Stomach (tissue), 9 donors: Measurements from ENCODE around the gene SF3B3. TPM values are rescaled to one million over a fixed set of nuclear protein-coding genes. Genes with fewer than 3 reads are reported as not detected.

Experiments used
- DNase-seq, 2 donors: peaks; one replicate each; pipeline versions ENCODE4 v3.0.0 to v3.0.0-alpha.2; 2013 to 2019
- H3K27ac ChIP-seq, 5 donors: fragments of 200-600 bp in 4 of 5; sonication (generic) in 4 of 5; one replicate each; pipeline ENCODE4 v1.5.1; 2013 to 2019; ENCODE audit warnings: mild to moderate bottlenecking in 1 of 5, moderate library complexity in 1 of 5
- H3K27me3 ChIP-seq, 3 donors: fragments of 200-600 bp; sonication (generic); one replicate each; pipeline ENCODE4 v1.5.1; 2017 to 2019; ENCODE audit warnings: mixed run types in 1 of 3
- H3K36me3 ChIP-seq, 4 donors: fragments of 200-600 bp; sonication (generic); 1 replicate in 3 of 4; 2 replicates in 1 of 4; pipeline ENCODE4 v1.5.1; 2016 to 2019
- H3K4me1 ChIP-seq, 4 donors: fragments of 200-600 bp; sonication (generic); one replicate each; pipeline ENCODE4 v1.5.1; 2016 to 2019
- H3K4me3 ChIP-seq, 4 donors: fragments of 200-600 bp; sonication (generic) in 3 of 4; one replicate each; pipeline ENCODE4 v1.5.1; 2016 to 2019; ENCODE audit warnings: mild to moderate bottlenecking in 1 of 4
- H3K9me3 ChIP-seq, 4 donors: fragments of 200-600 bp; sonication (generic); one replicate each; pipeline ENCODE4 v1.5.1; 2016 to 2019
- EP300 ChIP-seq: sonication (generic); formaldehyde crosslinking; IDR thresholded peaks from one replicate; pipeline ENCODE4 v1.6.1; 2017; ENCODE audit warnings: antibody characterized with exemption
- POLR2A ChIP-seq, 4 donors: fragments of 450-650 bp; IDR thresholded peaks; one replicate each; pipeline ENCODE4 v1.6.1; 2016; ENCODE audit warnings: antibody characterized with exemption in 4 of 4, control low read depth in 2 of 4, mild to moderate bottlenecking in 1 of 4, moderate library complexity in 1 of 4
- POLR2AphosphoS5 ChIP-seq, 3 donors: sonication (generic); formaldehyde crosslinking; IDR thresholded peaks; one replicate each; pipeline ENCODE4 v1.6.1; 2016; ENCODE audit warnings: antibody characterized with exemption in 3 of 3
- WGBS, 5 donors: extraction: QIAGEN DNeasy Blood & Tissue Kit in 3 of 5; methylation state at CpG; one replicate each; pipeline versions ENCODE4 v1.1.5 to v1.1.7; 2013 to 2018; 5-methylcytosine and 5-hydroxymethylcytosine counted together
- intact Hi-C: fragments of 100-400 bp; cut with DNase I; formaldehyde crosslinking; loops from one replicate; pipeline ENCODE4 v1.15.1; 2023; ENCODE audit warnings: low total_unique reads
- polyA plus RNA-seq, 3 donors: library from polyadenylated mRNA; stranded (reverse); fragments of 200-250 nt; gene quantifications; one replicate each; pipeline ENCODE4 v1.2.3, GENCODE V29; 2013
- total RNA-seq, 5 donors: library from RNA; depleted of rRNA; stranded (reverse); fragments of >200 nt; gene quantifications; one replicate each; pipeline versions ENCODE4 v1.1.0 to v1.2.3, GENCODE V29; 2014 to 2016
- TF ChIP-seq, protein P1 (sequence below), 7 experiments: fragments of 450-650 bp in 4 of 7; fragments of 200-600 bp in 3 of 7; sonication (generic) in 3 of 7; IDR thresholded peaks; one replicate each; pipeline ENCODE4 v1.5.1; 2016 to 2019; ENCODE audit warnings: antibody characterized with exemption in 7 of 7, control low read depth in 2 of 7, mild to moderate bottlenecking in 1 of 7
- donor health status: healthy with polysubstance abuse.
- donor health status: Bipolar disorder and iron deficiency.
- donor health status: healthy.

The SF3B3 gene
- total and polyA plus RNA-seq, 8 donors = 30.8 to 141 (median 79.8) TPM

DNA sequence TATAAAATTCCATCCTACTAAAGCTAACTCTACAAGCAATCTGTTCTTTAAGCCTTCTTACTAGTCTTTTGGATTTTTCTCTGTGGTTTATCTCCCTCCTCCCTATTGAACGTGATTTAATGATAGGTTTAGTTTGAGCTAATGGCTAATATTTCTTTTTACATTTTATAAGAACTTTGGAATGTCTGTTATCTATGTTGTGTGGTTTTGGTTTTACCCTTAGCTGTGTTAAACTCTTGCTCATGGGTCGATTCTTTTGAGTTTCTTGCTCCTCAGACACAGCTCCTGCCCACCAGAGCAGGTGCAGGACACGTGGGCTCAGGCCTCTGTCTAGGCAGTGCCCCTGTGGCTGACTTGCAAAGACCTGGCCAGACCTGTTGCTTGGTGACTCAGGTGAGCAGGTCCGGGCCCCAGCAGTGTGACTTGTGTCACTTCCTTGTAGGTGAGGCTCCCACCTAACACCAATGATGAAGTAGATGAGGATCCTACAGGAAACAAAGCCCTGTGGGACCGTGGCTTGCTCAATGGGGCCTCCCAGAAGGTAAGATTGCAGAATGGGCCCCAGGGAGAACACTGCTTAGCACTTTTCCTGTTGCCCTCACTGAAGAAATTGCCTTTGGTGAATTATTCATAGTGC, 45.1 kb downstream of the SF3B3 start:
- WGBS, 5 donors = 51 to 72% (median 59%) methylated on average over 5 of the region's 5 CpGs
- no peak overlapping the region for H3K4me3 ChIP-seq
- DNase-seq = peak in 1 of 2 donors; percentile 49
- H3K4me1 ChIP-seq = peaks cover 0 to 21% (median 11%) of the 10 kb centered on the region in 4 donors
- H3K9me3 ChIP-seq = no peaks in the 10 kb centered on the region
- no peak overlapping the region for H3K27ac ChIP-seq
- no peaks in the 10 kb centered on the region for H3K27me3 ChIP-seq
- H3K36me3 ChIP-seq = peaks cover 92 to 100% (median 100%) of the 10 kb centered on the region in 4 donors
- TF ChIP-seq EP300 (no peak), POLR2A (IDR thresholded peaks at IDR 0.05) (no peak), POLR2AphosphoS5 (IDR thresholded peaks at IDR 0.05) (no peak)
- TF ChIP-seq, protein P1, sequence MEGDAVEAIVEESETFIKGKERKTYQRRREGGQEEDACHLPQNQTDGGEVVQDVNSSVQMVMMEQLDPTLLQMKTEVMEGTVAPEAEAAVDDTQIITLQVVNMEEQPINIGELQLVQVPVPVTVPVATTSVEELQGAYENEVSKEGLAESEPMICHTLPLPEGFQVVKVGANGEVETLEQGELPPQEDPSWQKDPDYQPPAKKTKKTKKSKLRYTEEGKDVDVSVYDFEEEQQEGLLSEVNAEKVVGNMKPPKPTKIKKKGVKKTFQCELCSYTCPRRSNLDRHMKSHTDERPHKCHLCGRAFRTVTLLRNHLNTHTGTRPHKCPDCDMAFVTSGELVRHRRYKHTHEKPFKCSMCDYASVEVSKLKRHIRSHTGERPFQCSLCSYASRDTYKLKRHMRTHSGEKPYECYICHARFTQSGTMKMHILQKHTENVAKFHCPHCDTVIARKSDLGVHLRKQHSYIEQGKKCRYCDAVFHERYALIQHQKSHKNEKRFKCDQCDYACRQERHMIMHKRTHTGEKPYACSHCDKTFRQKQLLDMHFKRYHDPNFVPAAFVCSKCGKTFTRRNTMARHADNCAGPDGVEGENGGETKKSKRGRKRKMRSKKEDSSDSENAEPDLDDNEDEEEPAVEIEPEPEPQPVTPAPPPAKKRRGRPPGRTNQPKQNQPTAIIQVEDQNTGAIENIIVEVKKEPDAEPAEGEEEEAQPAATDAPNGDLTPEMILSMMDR (IDR thresholded peaks at IDR 0.05) = no peak
- intact Hi-C loops = no loop called here

DNA sequence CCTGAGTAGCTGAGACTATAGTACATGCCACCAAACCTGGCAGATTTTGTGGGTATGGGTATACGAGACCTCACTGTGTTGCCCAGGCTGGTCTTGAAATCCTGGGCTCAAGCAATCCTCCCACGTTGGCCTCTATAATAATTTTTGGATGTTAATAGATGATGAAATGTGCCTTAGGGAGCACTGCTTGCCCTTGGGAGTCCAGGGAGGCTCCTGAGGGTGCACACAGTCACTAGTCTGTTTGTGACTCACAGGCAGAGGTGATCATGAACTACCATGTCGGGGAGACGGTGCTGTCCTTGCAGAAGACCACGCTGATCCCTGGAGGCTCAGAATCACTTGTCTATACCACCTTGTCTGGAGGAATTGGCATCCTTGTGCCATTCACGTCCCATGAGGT, 46.1 kb downstream of the SF3B3 start:
- TF ChIP-seq POLR2AphosphoS5 (IDR thresholded peaks at IDR 0.05) = no peak
- TF ChIP-seq, protein P1 (IDR thresholded peaks at IDR 0.05) = no peak
- TF ChIP-seq EP300 = no peak
- TF ChIP-seq POLR2A (IDR thresholded peaks at IDR 0.05) = no peak
- no peak overlapping the region for H3K4me3 ChIP-seq
- H3K27me3 ChIP-seq = no peaks in the 10 kb centered on the region
- WGBS, 5 donors = 87 to 97% (median 92%) methylated on average over 4 to 6 of the region's 6 CpGs
- intact Hi-C loops = no loop called here
- H3K9me3 ChIP-seq = no peaks in the 10 kb centered on the region
- DNase-seq = no peak
- H3K27ac ChIP-seq = no peak overlapping the region
- peaks cover 0 to 31% (median 17%) of the 10 kb centered on the region in 4 donors for H3K4me1 ChIP-seq
- H3K36me3 ChIP-seq = peaks cover 82 to 100% (median 98%) of the 10 kb centered on the region in 4 donors

DNA sequence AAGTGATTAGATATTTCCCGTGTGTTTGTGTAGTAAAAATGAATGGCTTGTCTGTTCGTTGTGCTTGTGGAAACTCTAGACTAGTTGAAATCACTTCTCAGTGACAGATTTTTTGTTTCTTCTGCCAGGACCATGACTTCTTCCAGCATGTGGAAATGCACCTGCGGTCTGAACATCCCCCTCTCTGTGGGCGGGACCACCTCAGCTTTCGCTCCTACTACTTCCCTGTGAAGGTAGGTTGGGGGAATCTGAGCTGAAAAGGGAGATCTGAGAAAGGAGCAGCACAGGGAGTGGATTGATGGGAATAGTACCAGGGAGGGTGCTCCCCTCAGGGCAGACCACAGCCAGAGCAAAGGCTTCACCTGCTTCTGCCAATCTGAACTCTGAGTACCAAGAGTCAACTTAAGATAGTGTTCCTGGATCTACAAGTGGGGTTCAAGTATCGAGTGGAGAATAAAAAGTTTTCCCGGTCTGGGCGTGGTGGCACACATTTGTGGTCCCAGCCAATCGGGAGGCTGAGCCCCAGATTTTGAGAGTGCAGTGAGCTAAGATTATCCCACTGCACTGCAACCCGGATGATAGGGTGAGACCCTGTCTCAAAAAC, 47.5 kb downstream of the SF3B3 start:
- no peaks in the 10 kb centered on the region for H3K27me3 ChIP-seq
- no peak for DNase-seq
- WGBS, 5 donors = 73 to 83% (median 80%) methylated on average over 10 of the region's 10 CpGs
- peaks cover 0 to 34% (median 19%) of the 10 kb centered on the region in 4 donors for H3K4me1 ChIP-seq
- intact Hi-C loops = no loop called here
- no peaks in the 10 kb centered on the region for H3K9me3 ChIP-seq
- H3K4me3 ChIP-seq = no peak overlapping the region
- TF ChIP-seq EP300 = no peak
- no peak overlapping the region for H3K27ac ChIP-seq
- H3K36me3 ChIP-seq = peaks cover 69 to 95% (median 93%) of the 10 kb centered on the region in 4 donors

DNA sequence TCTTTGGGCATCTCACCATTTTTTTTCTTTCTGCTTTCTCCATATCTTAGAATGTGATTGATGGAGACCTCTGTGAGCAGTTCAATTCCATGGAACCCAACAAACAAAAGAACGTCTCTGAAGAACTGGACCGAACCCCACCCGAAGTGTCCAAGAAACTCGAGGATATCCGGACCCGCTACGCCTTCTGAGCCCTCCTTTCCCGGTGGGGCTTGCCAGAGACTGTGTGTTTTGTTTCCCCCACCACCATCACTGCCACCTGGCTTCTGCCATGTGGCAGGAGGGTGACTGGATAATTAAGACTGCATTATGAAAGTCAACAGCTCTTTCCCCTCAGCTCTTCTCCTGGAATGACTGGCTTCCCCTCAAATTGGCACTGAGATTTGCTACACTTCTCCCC, 48.0 kb downstream of the SF3B3 start:
- H3K9me3 ChIP-seq = no peaks in the 10 kb centered on the region
- H3K4me1 ChIP-seq = peaks cover 4 to 39% (median 21%) of the 10 kb centered on the region in 4 donors
- WGBS, 5 donors = 77 to 93% (median 86%) methylated on average over 8 of the region's 8 CpGs
- peak overlapping the region in 1 of 5 donors; percentile 60 for H3K27ac ChIP-seq
- no peaks in the 10 kb centered on the region for H3K27me3 ChIP-seq
- peaks cover 63 to 89% (median 87%) of the 10 kb centered on the region in 4 donors for H3K36me3 ChIP-seq
- TF ChIP-seq POLR2A (IDR thresholded peaks at IDR 0.05) (no peak), POLR2AphosphoS5 (IDR thresholded peaks at IDR 0.05) (no peak), EP300 (no peak)
- TF ChIP-seq, protein P1 (IDR thresholded peaks at IDR 0.05) = no peak
- no peak overlapping the region for H3K4me3 ChIP-seq
- no peak for DNase-seq
- intact Hi-C loops = no loop called here
